Endodermal cell (in vitro differentiated cells): Measurements from ENCODE around the gene PRKAG2. TPM values are rescaled to one million over a fixed set of nuclear protein-coding genes. Genes with fewer than 3 reads are reported as not detected.

Experiments used
- DNase-seq: peaks from one replicate; pipeline ENCODE4 v3.0.0-alpha.2; 2017
- H3K27ac ChIP-seq: 2 replicates; pipeline ENCODE4 v1.5.1; 2013; ENCODE audit warnings: mild to moderate bottlenecking, low read depth, low read length, moderate library complexity
- H3K27me3 ChIP-seq: 2 replicates; pipeline ENCODE4 v1.6.1; 2013; ENCODE audit warnings: mild to moderate bottlenecking, low read length, moderate library complexity; ENCODE audit not compliant: insufficient read depth, control insufficient read depth, poor library complexity, severe bottlenecking
- H3K36me3 ChIP-seq: 2 replicates; pipeline ENCODE4 v1.7.0; 2013; ENCODE audit warnings: mild to moderate bottlenecking, low read length, moderate library complexity; ENCODE audit not compliant: control insufficient read depth, insufficient read depth
- H3K4me1 ChIP-seq: one replicate; pipeline ENCODE4 v1.7.0; 2013; ENCODE audit warnings: low read length; ENCODE audit not compliant: control insufficient read depth, insufficient read depth
- H3K4me3 ChIP-seq: 2 replicates; pipeline ENCODE4 v1.5.1; 2013; ENCODE audit warnings: mild to moderate bottlenecking, low read length, moderate library complexity
- H3K9ac ChIP-seq: 2 replicates; pipeline ENCODE4 v1.6.1; 2013; ENCODE audit warnings: mild to moderate bottlenecking, low read length, moderate library complexity; ENCODE audit not compliant: poor library complexity, severe bottlenecking; ENCODE audit errors: extremely low read depth
- H3K9me3 ChIP-seq: 2 replicates; pipeline ENCODE4 v1.6.1; 2013; ENCODE audit warnings: mild to moderate bottlenecking, low read length, moderate library complexity; ENCODE audit not compliant: control insufficient read depth
- H3K27ac Mint-ChIP-seq: 2 replicates; pipeline ENCODE4 v1.8.0; 2020; ENCODE audit warnings: mixed read lengths
- H3K27me3 Mint-ChIP-seq: 2 replicates; pipeline ENCODE4 v1.8.0; 2021; ENCODE audit warnings: mild to moderate bottlenecking, mixed read lengths; ENCODE audit not compliant: insufficient read depth
- H3K36me3 Mint-ChIP-seq: 2 replicates; pipeline ENCODE4 v1.8.0; 2020; ENCODE audit warnings: low read depth, mixed read lengths
- H3K4me1 Mint-ChIP-seq: 2 replicates; pipeline ENCODE4 v1.8.0; 2020; ENCODE audit warnings: mixed read lengths
- H3K4me3 Mint-ChIP-seq: 2 replicates; pipeline ENCODE4 v1.8.0; 2020; ENCODE audit warnings: mild to moderate bottlenecking, moderate library complexity, mixed read lengths
- H3K9me3 Mint-ChIP-seq: 2 replicates; pipeline ENCODE4 v1.8.0; 2020; ENCODE audit warnings: mild to moderate bottlenecking, mixed read lengths
- WGBS, 2 experiments: methylation state at CpG; one replicate each; pipeline versions ENCODE4 v1.1.5 to v1.1.7; 2013; ENCODE audit warnings: missing lambda C conversion rate in 2 of 2, mixed read lengths in 1 of 2; ENCODE audit not compliant: insufficient coverage in 1 of 2, insufficient read length in 1 of 2; 5-methylcytosine and 5-hydroxymethylcytosine counted together
- total RNA-seq, 2 donors: library from RNA; stranded (reverse); fragmentation: NEBNext Ultra II Directional in 1 of 2; extraction: Animal tissue kit (Norgen Biotek cat#: 25700) in 1 of 2; gene quantifications; 2 replicates in 1 of 2; 3 replicates in 1 of 2; pipeline ENCODE4 v1.2.1, GENCODE V29; 2021
- TF ChIP-seq, protein P1 (sequence below): fragments of 200-600 bp; sonication (generic); conservative IDR thresholded peaks from 2 replicates; pipeline ENCODE4 v1.5.0; 2021; ENCODE audit warnings: antibody characterized with exemption, mild to moderate bottlenecking

PRKAG2 gene
- total RNA-seq, 2 donors from 2014 or later, result 17.2 to 20.7 TPM

DNA sequence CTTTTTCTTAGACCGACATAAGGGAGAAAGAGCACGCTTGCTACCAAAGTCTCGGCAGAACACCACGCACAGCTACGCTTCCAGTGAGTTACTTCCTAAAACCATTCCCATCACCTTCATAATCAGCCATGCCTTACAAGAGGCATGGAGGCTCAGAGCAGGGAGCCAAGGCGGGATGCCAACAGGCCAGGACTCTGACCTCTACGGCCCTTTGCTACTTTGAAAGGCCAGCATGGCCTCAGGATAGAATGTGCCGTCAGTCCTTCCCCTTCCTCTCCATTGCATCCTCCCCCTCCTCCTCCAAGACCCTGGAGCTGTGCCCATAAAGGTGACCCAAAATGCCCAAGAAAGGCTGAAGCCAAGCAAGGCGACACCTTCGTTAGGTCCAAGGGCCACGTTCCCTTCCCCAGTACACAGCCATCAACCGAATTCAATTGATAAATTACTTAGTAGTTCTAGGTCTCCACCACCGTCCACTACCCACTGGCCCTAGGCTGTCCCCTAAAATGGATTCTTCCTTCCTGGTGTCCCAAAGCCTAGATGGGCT, 5.7 kb downstream of the PRKAG2 start:
- Histone ChIP-seq H3K4me1 (no peaks in the 10 kb centered on the region), H3K4me3 (no peak overlapping the region), H3K36me3 (no peaks in the 10 kb centered on the region), H3K27me3 (peaks cover 14% of the 10 kb centered on the region), H3K27ac (no peak overlapping the region), H3K9ac (no peak overlapping the region), H3K9me3 (no peaks in the 10 kb centered on the region)
- Mint-ChIP-seq H3K27ac (no peak overlapping the region), H3K4me3 (no peak overlapping the region), H3K9me3 (no peaks in the 10 kb centered on the region), H3K36me3 (no peaks in the 10 kb centered on the region), H3K4me1 (peaks cover 18% of the 10 kb centered on the region), H3K27me3 (peaks cover 32% of the 10 kb centered on the region)
- whole genome bisulfite sequencing, 2 experiments, result 95 to 99% methylated on average over 7 to 13 of the region's 13 CpGs
- TF ChIP-seq, protein P1, sequence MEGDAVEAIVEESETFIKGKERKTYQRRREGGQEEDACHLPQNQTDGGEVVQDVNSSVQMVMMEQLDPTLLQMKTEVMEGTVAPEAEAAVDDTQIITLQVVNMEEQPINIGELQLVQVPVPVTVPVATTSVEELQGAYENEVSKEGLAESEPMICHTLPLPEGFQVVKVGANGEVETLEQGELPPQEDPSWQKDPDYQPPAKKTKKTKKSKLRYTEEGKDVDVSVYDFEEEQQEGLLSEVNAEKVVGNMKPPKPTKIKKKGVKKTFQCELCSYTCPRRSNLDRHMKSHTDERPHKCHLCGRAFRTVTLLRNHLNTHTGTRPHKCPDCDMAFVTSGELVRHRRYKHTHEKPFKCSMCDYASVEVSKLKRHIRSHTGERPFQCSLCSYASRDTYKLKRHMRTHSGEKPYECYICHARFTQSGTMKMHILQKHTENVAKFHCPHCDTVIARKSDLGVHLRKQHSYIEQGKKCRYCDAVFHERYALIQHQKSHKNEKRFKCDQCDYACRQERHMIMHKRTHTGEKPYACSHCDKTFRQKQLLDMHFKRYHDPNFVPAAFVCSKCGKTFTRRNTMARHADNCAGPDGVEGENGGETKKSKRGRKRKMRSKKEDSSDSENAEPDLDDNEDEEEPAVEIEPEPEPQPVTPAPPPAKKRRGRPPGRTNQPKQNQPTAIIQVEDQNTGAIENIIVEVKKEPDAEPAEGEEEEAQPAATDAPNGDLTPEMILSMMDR, result no peak
- no peak for DNase-seq

DNA sequence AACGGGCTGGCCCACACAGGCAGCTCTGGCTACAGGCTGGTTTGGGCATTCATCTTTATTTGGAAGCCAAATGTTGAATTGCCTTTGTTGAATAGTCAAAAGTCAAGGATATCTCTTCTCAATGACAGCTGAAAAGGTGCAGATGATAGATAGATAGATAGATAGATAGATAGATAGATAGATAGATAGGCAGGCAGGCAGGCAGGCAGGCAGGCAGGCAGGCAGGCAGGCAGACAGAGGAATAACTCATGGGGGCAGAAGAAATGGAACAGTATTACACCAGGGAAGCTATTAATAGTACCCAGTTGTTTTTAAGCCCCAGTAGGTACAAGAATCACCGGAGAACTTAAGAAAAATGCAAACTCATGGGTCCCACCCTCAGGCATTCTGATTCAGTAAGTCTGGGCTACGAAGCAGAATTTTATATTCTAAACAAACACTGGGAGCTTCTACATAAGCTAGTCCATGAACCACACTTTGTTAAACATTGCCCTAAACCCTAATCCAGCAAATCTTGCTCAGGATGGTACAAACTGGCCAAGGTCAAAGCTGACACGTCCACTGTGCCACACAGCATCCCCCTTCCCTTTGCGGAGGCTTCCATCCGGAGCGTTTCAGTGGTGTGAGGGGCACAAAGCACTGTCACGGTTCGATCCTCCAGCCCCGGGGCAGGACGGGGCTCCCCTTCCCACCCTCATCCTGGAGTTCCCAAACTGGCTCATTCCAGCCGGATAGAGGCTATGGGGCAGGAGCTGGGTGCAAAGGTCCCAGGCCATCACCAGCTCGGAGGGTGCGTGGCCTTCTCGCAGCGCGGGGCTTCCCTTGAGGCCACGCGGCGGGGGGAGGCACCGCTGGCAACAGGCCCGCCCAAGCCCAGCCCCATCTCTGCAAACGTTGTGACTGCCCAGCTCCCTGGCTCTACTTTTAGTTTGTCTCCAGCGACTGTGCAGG, 6.7 kb downstream of the PRKAG2 start:
- Histone ChIP-seq H3K27me3 (peaks cover 14% of the 10 kb centered on the region), H3K27ac (no peak overlapping the region), H3K36me3 (no peaks in the 10 kb centered on the region), H3K9ac (no peak overlapping the region), H3K9me3 (no peaks in the 10 kb centered on the region), H3K4me3 (no peak overlapping the region), H3K4me1 (no peaks in the 10 kb centered on the region)
- Mint-ChIP-seq H3K4me3 (no peak overlapping the region), H3K27ac (no peak overlapping the region), H3K36me3 (no peaks in the 10 kb centered on the region), H3K4me1 (peaks cover 18% of the 10 kb centered on the region), H3K9me3 (no peaks in the 10 kb centered on the region), H3K27me3 (peaks cover 33% of the 10 kb centered on the region)
- TF ChIP-seq, protein P1, result no peak
- DNase-seq, result no peak
- WGBS, 2 experiments, result 90 to 93% methylated on average over 20 to 24 of the region's 24 CpGs

DNA sequence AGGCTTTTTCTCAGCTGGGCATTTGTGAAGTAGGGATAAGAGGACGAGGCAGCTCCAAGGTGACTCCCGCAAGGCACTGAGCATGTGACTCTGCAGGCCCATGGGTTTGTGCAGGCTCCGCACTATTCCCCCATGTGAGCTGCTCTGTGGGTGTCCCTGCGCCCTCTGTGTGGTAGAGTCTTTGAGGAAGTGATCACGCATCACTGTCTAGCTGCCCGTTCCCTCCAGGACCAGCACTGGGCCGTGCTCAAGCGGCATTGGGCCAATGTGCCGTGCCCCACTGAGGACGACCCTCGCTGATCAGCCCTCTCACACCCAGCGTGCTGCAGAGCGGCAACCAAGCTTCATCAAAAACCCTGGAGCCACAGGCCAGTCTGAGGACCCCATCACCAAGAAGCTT, 7.5 kb downstream of the PRKAG2 start:
- TF ChIP-seq, protein P1, result no peak
- H3K36me3 ChIP-seq, result no peaks in the 10 kb centered on the region
- 81 to 84% methylated on average over 12 to 13 of the region's 13 CpGs for WGBS, 2 experiments

More for the DNA sequence above, 7.5 kb downstream of the PRKAG2 start:
- H3K27me3 Mint-ChIP-seq, result peaks cover 27% of the 10 kb centered on the region
- H3K4me1 ChIP-seq, result no peaks in the 10 kb centered on the region
- peaks cover 6% of the 10 kb centered on the region for H3K27me3 ChIP-seq
- H3K36me3 Mint-ChIP-seq, result no peaks in the 10 kb centered on the region
- H3K9me3 ChIP-seq, result no peaks in the 10 kb centered on the region
- H3K27ac ChIP-seq, result no peak overlapping the region
- no peak for DNase-seq
- H3K9ac ChIP-seq, result no peak overlapping the region
- peaks cover 18% of the 10 kb centered on the region for H3K4me1 Mint-ChIP-seq
- no peak overlapping the region for H3K4me3 ChIP-seq
- H3K4me3 Mint-ChIP-seq, result no peak overlapping the region
- H3K27ac Mint-ChIP-seq, result no peak overlapping the region
- no peaks in the 10 kb centered on the region for H3K9me3 Mint-ChIP-seq
